ENCODE results near the gene IDH3B.

IDH3B gene

DNA sequence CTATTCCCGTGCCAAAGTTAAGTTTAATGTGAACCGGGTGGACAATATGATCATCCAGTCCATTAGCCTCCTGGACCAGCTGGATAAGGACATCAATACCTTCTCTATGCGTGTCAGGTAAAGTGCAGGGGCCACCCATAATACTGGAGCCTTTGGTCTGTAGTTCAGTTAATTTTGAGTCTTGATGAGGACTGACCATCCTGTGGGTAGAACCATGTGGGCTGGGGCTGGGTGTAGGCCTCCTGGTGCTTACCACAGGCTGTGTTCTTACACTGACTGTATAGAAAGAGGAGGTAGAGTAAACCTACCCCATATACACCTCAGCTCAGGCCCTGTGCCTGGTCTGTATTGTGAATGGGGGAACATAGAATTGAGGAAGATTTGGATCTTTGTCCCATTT is 9.2 kb downstream of the IDH3B start:
- peaks cover 52% of the 10 kb centered on the region for H3K36me3 Mint-ChIP-seq (ENCODE audit: low read depth)
- DNase-seq, result no peak
- H3K27ac Mint-ChIP-seq, result peak overlapping the region; percentile 85
- no peaks in the 10 kb centered on the region for H3K9me3 Mint-ChIP-seq
- peak overlapping the region; percentile 89 for H3K4me3 Mint-ChIP-seq
- peaks cover 3% of the 10 kb centered on the region for H3K27me3 Mint-ChIP-seq (ENCODE audit: low read depth, poor library complexity)
- peaks cover 29% of the 10 kb centered on the region for H3K4me1 Mint-ChIP-seq
- TF ChIP-seq, protein P1, sequence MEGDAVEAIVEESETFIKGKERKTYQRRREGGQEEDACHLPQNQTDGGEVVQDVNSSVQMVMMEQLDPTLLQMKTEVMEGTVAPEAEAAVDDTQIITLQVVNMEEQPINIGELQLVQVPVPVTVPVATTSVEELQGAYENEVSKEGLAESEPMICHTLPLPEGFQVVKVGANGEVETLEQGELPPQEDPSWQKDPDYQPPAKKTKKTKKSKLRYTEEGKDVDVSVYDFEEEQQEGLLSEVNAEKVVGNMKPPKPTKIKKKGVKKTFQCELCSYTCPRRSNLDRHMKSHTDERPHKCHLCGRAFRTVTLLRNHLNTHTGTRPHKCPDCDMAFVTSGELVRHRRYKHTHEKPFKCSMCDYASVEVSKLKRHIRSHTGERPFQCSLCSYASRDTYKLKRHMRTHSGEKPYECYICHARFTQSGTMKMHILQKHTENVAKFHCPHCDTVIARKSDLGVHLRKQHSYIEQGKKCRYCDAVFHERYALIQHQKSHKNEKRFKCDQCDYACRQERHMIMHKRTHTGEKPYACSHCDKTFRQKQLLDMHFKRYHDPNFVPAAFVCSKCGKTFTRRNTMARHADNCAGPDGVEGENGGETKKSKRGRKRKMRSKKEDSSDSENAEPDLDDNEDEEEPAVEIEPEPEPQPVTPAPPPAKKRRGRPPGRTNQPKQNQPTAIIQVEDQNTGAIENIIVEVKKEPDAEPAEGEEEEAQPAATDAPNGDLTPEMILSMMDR (IDR thresholded peaks at IDR 0.05), result no peak

DNA sequence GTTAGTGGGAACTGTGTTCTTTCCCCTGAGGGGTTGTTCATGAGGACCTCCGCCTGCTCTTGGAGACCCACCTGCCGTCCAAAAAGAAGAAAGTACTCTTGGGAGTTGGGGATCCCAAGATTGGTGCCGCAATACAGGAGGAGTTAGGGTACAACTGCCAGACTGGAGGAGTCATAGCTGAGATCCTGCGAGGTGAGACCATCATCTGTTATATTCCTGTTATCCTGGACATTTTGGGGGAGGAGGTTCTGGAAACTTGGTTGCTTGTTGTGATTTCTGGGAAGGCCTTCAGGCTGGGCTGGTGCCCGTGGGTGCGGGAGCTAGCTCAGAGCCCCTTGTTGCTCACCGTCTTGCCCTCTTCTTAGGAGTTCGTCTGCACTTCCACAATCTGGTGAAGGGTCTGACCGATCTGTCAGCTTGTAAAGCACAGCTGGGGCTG is 9.6 kb downstream of the IDH3B start:
- peaks cover 3% of the 10 kb centered on the region for H3K27me3 Mint-ChIP-seq (ENCODE audit: low read depth, poor library complexity)
- TF ChIP-seq, protein P1 (IDR thresholded peaks at IDR 0.05), result no peak
- H3K36me3 Mint-ChIP-seq (ENCODE audit: low read depth), result peaks cover 52% of the 10 kb centered on the region
- peak overlapping the region; percentile 85 for H3K27ac Mint-ChIP-seq
- H3K4me3 Mint-ChIP-seq, result peak overlapping the region; percentile 89
- H3K9me3 Mint-ChIP-seq, result no peaks in the 10 kb centered on the region
- H3K4me1 Mint-ChIP-seq, result peaks cover 29% of the 10 kb centered on the region
- no peak for DNase-seq

- Mint-ChIP-seq H3K27ac (peak overlapping the region; percentile 85), H3K4me3 (peak overlapping the region; percentile 89), H3K27me3 (ENCODE audit: low read depth, poor library complexity) (peaks cover under 1% of the 10 kb centered on the region), H3K9me3 (no peaks in the 10 kb centered on the region), H3K36me3 (ENCODE audit: low read depth) (peaks cover 46% of the 10 kb centered on the region), H3K4me1 (peaks cover 29% of the 10 kb centered on the region)
- TF ChIP-seq, protein P1 (IDR thresholded peaks at IDR 0.05), result no peak
- DNase-seq, result no peak
Observed at GRCh38 chr20:2653556-2654383, 10.2 kb downstream of the IDH3B start.

- Mint-ChIP-seq H3K4me3 (peak overlapping the region; percentile 89), H3K36me3 (ENCODE audit: low read depth) (peaks cover 41% of the 10 kb centered on the region), H3K4me1 (peaks cover 29% of the 10 kb centered on the region), H3K9me3 (no peaks in the 10 kb centered on the region), H3K27ac (peak overlapping the region; percentile 85), H3K27me3 (ENCODE audit: low read depth, poor library complexity) (no peaks in the 10 kb centered on the region)
- no peak for DNase-seq
- TF ChIP-seq, protein P1 (IDR thresholded peaks at IDR 0.05), result no peak
Observed at GRCh38 chr20:2652724-2653555, 11.1 kb downstream of the IDH3B start.

GRCh38 chr20:2651772-2652723 is 12.0 kb downstream of the IDH3B start, which contains the start of gene NOP56:
TSS of gene NOP56 (plus strand) at chr20:2652632. CDS start at chr20:2652661, 29 bp downstream.
- Mint-ChIP-seq H3K9me3 (no peaks in the 10 kb centered on the region), H3K36me3 (ENCODE audit: low read depth) (peaks cover 32% of the 10 kb centered on the region), H3K27me3 (ENCODE audit: low read depth, poor library complexity) (peaks cover 2% of the 10 kb centered on the region), H3K4me1 (peaks cover 29% of the 10 kb centered on the region), H3K27ac (peak within 1 kb of the TSS; percentile 85), H3K4me3 (peak within 1 kb of the TSS; percentile 93)
- peak; percentile 95 for DNase-seq
- TF ChIP-seq, protein P1 (IDR thresholded peaks at IDR 0.05), result no peak
